A673 (cell line): Measurements from ENCODE around the gene PLEKHO2. TPM values are rescaled to one million over a fixed set of nuclear protein-coding genes. Genes with fewer than 3 reads are reported as not detected.

Experiments
- BruUV-seq: library from RNA; stranded (reverse); fragments of 400-500 nt; replicated peaks from 2 replicates; lab custom pipeline; 2021; lab: Mats Ljungman, UMichigan
- CTCF ChIA-PET: fragments of 300-600 bp; sonication (Branson Sonifier 250); formaldehyde crosslinking; loops from one replicate; lab custom pipeline; 2022; ENCODE audit warnings: antibody characterized with exemption; lab: Charles Lee
- POLR2A ChIA-PET: fragments of 300-600 bp; sonication (Branson Sonifier 250); formaldehyde crosslinking; loops from one replicate; lab custom pipeline; 2022; ENCODE audit warnings: antibody characterized with exemption; ENCODE audit not compliant: low non-redundant PET; lab: Charles Lee
- DNase-seq: peaks from one replicate; pipeline ENCODE4 v3.0.0-alpha.2; 2015; ENCODE audit warnings: low spot score
- H3K27ac ChIP-seq: fragments of 200-600 bp; sonication (generic); 2 replicates; pipeline ENCODE4 v1.5.1; 2016; ENCODE audit warnings: mixed run types, low read depth, mild to moderate bottlenecking, mixed read lengths, antibody characterized with exemption, low read length; ENCODE audit not compliant: poor library complexity, severe bottlenecking
- H3K27me3 ChIP-seq: fragments of 200-600 bp; sonication (generic); replicated peaks from 2 replicates; pipeline ENCODE4 v1.6.1; 2017; ENCODE audit warnings: mixed run types, low read depth, mild to moderate bottlenecking, mixed read lengths, antibody characterized with exemption, low read length; ENCODE audit not compliant: insufficient read depth, poor library complexity
- H3K36me3 ChIP-seq: fragments of 200-600 bp; sonication (generic); 2 replicates; pipeline ENCODE4 v1.6.1; 2016; ENCODE audit warnings: mixed run types, mild to moderate bottlenecking, mixed read lengths, antibody characterized with exemption, low read length; ENCODE audit not compliant: insufficient read depth, poor library complexity, severe bottlenecking
- H3K4me1 ChIP-seq: fragments of 200-600 bp; sonication (generic); 2 replicates; pipeline ENCODE4 v1.6.1; 2017; ENCODE audit warnings: mixed run types, mild to moderate bottlenecking, mixed read lengths, antibody characterized with exemption, low read length; ENCODE audit not compliant: insufficient read depth, poor library complexity, severe bottlenecking
- H3K4me3 ChIP-seq: fragments of 200-600 bp; sonication (generic); 2 replicates; pipeline ENCODE4 v1.5.1; 2016; ENCODE audit warnings: low read depth, mixed run types, mild to moderate bottlenecking, mixed read lengths, low read length; ENCODE audit not compliant: poor library complexity, severe bottlenecking
- H3K9me3 ChIP-seq: fragments of 200-600 bp; sonication (generic); 2 replicates; pipeline ENCODE4 v1.6.1; 2016; ENCODE audit warnings: mixed run types, low read depth, mild to moderate bottlenecking, mixed read lengths, antibody characterized with exemption, low read length; ENCODE audit not compliant: poor library complexity, severe bottlenecking
- EZH2 ChIP-seq: fragments of 200-600 bp; sonication (generic); IDR thresholded peaks from 2 replicates; pipeline ENCODE4 v1.6.1; 2017; ENCODE audit warnings: borderline replicate concordance, low read depth, mild to moderate bottlenecking, mixed read lengths, antibody characterized with exemption, low read length; ENCODE audit not compliant: poor library complexity, severe bottlenecking
- intact Hi-C: fragments of 100-400 bp; cut with micrococcal nuclease; formaldehyde crosslinking; loops from one replicate; pipeline ENCODE4 v1.10.0; 2022; ENCODE audit not compliant: unreplicated experiment
- total RNA-seq: library from RNA; stranded (reverse); gene quantifications from 2 replicates; pipeline ENCODE4 v1.2.3, GENCODE V29; 2021
- TF ChIP-seq, protein P1 (sequence below): fragments of 300-800, 200-600 bp; sonication (generic); conservative IDR thresholded peaks from 2 replicates; pipeline ENCODE4 v1.5.1; 2017; ENCODE audit warnings: low read depth, mild to moderate bottlenecking, antibody characterized with exemption, low read length, moderate library complexity, mixed read lengths

Gene PLEKHO2
- total RNA-seq, 1 experiment from 2014 or later, result 8.9 TPM

DNA sequence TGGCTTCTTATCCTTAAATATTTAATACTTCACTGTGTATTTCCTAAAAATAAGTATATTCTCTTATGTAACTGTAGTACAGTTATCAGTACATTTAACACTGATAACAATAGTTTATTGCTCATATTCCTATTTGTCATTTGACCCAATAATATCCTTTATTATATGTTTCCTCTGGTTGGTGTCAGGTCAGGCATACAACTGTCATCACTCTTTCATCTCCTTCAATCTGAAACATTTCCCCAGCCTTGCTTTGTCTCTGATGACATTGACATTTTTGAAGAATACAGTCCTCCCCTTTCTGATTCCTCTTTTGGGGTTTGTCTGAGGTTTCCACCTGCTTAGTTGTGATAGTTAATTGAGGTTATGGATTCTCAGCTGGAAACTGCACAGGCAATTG is 27.8 kb downstream of the PLEKHO2 start:
- intact Hi-C loops, result no loop called here
- H3K4me1 ChIP-seq, result peaks cover 4% of the 10 kb centered on the region
- H3K27me3 ChIP-seq, result no peaks in the 10 kb centered on the region
- no TSS peak for BruUV-seq
- ChIA-PET POLR2A (no interaction called here), CTCF (no interaction called here)
- H3K9me3 ChIP-seq, result no peaks in the 10 kb centered on the region
- H3K4me3 ChIP-seq, result no peak overlapping the region
- no peak for TF ChIP-seq EZH2
- TF ChIP-seq, protein P1, sequence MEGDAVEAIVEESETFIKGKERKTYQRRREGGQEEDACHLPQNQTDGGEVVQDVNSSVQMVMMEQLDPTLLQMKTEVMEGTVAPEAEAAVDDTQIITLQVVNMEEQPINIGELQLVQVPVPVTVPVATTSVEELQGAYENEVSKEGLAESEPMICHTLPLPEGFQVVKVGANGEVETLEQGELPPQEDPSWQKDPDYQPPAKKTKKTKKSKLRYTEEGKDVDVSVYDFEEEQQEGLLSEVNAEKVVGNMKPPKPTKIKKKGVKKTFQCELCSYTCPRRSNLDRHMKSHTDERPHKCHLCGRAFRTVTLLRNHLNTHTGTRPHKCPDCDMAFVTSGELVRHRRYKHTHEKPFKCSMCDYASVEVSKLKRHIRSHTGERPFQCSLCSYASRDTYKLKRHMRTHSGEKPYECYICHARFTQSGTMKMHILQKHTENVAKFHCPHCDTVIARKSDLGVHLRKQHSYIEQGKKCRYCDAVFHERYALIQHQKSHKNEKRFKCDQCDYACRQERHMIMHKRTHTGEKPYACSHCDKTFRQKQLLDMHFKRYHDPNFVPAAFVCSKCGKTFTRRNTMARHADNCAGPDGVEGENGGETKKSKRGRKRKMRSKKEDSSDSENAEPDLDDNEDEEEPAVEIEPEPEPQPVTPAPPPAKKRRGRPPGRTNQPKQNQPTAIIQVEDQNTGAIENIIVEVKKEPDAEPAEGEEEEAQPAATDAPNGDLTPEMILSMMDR, result no peak
- no peak for DNase-seq
- no peak overlapping the region for H3K27ac ChIP-seq
- H3K36me3 ChIP-seq, result no peaks in the 10 kb centered on the region

DNA sequence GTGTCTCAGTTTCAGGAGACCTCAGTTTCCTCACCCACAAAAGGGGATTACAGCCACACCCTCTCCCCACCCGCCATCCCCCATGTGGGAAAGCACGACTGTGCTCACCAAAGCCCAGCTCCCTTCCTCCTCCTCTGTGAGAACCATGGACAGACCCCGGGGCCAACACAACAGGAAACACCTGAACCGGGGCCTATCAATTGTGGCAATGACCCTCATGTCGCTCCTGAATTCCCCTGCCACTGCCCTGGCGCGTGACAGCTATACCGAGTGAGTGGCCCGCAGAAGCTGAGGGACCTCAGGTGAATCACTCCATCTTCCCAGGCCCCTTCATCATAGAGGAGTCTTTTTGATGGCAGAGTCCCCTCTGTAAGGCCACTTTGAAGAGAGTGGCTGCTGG is 28.6 kb downstream of the PLEKHO2 start:
- H3K36me3 ChIP-seq, result no peaks in the 10 kb centered on the region
- no peak overlapping the region for H3K4me3 ChIP-seq
- no peaks in the 10 kb centered on the region for H3K27me3 ChIP-seq
- CTCF ChIA-PET, result no interaction called here
- TF ChIP-seq, protein P1, result no peak
- no peak for TF ChIP-seq EZH2
- DNase-seq, result no peak
- H3K4me1 ChIP-seq, result peaks cover 4% of the 10 kb centered on the region
- POLR2A ChIA-PET, result no interaction called here
- no peak overlapping the region for H3K27ac ChIP-seq
- intact Hi-C loops, result no loop called here
- BruUV-seq, result no TSS peak
- H3K9me3 ChIP-seq, result no peaks in the 10 kb centered on the region

DNA sequence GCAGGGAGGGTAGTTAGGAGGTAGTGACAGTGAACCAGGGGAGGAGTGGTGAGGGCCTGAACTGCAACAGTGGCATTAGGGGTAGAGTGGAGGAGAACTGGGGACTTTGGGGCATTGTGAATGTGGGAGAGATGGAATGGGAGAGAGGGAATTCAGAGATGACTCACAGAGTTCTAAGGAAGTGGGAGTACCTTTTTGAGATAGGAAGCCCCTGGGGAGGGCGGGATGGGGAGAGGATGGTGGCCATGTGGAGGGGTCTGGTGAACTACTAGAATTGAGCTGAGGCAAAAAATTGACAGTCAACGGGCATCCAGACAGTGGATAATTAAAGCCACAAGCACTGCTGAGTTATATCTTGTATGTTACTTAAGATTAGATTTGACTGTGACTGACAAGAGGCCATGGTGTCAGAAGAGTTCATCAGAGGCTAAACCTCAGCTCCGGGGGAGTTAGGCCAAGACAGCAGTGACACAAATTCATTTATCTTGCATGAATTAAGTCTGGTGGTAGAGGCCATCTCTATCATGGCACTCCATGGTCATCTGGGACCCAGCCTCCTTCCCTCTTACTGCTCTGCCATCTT is 34.0 kb downstream of the PLEKHO2 start:
- POLR2A ChIA-PET, result no interaction called here
- Histone ChIP-seq H3K36me3 (no peaks in the 10 kb centered on the region), H3K4me3 (no peak overlapping the region), H3K4me1 (peaks cover 4% of the 10 kb centered on the region), H3K9me3 (no peaks in the 10 kb centered on the region), H3K27me3 (no peaks in the 10 kb centered on the region), H3K27ac (no peak overlapping the region)
- no peak for DNase-seq
- no TSS peak for BruUV-seq
- intact Hi-C loops, result no loop called here
- TF ChIP-seq, protein P1, result no peak
- TF ChIP-seq EZH2, result no peak
- CTCF ChIA-PET, result no interaction called here
